DOHH2 (cell line): ENCODE data around the gene ETDB.
"Not testable (repeated sequence)": the region's sequence is repeated elsewhere in the genome, so short reads cannot be mapped to it uniquely, and the experiment has no call there.

Experiments used
- EZH2phosphoT487 ChIP-seq: fragments of 200-600 bp; sonication (generic); IDR thresholded peaks from 2 replicates; pipeline ENCODE4 v1.6.1; 2017; ENCODE audit warnings: borderline replicate concordance, mild to moderate bottlenecking, antibody characterized with exemption, low read length, moderate library complexity, mixed read lengths
- TF ChIP-seq, protein P1 (sequence below): fragments of 200-600 bp; sonication (generic); IDR thresholded peaks from one replicate; pipeline ENCODE4 v1.5.1; 2014; ENCODE audit warnings: antibody characterized with exemption, mild to moderate bottlenecking, low read depth, low read length; ENCODE audit not compliant: poor library complexity, severe bottlenecking

- TF ChIP-seq, protein P1, sequence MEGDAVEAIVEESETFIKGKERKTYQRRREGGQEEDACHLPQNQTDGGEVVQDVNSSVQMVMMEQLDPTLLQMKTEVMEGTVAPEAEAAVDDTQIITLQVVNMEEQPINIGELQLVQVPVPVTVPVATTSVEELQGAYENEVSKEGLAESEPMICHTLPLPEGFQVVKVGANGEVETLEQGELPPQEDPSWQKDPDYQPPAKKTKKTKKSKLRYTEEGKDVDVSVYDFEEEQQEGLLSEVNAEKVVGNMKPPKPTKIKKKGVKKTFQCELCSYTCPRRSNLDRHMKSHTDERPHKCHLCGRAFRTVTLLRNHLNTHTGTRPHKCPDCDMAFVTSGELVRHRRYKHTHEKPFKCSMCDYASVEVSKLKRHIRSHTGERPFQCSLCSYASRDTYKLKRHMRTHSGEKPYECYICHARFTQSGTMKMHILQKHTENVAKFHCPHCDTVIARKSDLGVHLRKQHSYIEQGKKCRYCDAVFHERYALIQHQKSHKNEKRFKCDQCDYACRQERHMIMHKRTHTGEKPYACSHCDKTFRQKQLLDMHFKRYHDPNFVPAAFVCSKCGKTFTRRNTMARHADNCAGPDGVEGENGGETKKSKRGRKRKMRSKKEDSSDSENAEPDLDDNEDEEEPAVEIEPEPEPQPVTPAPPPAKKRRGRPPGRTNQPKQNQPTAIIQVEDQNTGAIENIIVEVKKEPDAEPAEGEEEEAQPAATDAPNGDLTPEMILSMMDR, result not testable (repeated sequence)
- TF ChIP-seq EZH2phosphoT487, result not testable (repeated sequence)
Observed at GRCh38 chrX:135154688-135155087, 34.4 kb upstream of the ETDB start.
